ENCODE measurements around the gene SLC35C1.

SLC35C1 gene

GRCh38 chr11:45815747-45816146 is 10.8 kb downstream of the SLC35C1 start:
- no peak for TF ChIP-seq POLR2AphosphoS5 (IDR thresholded peaks at IDR 0.05; ENCODE audit: low read depth, low read length)
- TF ChIP-seq TAF1 (IDR thresholded peaks at IDR 0.05; ENCODE audit: borderline replicate concordance, insufficient read depth, low read length): no peak
- no peak for TF ChIP-seq SIN3A (IDR thresholded peaks at IDR 0.05; ENCODE audit: borderline replicate concordance, insufficient read depth, low read length)
- TF ChIP-seq REST (IDR thresholded peaks at IDR 0.05; ENCODE audit: insufficient read depth in 1 of 2, low read depth in 2 of 2, low read length in 2 of 2): no peak
- no peak for TF ChIP-seq FOXP2 (optimal IDR thresholded peaks at IDR 0.05; ENCODE audit: borderline replicate concordance, extremely low read depth, extremely low read length, insufficient read depth)

- TF ChIP-seq SIN3A (IDR thresholded peaks at IDR 0.05; ENCODE audit: borderline replicate concordance, insufficient read depth, low read length) (no peak), REST (IDR thresholded peaks at IDR 0.05; ENCODE audit: insufficient read depth in 1 of 2, low read depth in 2 of 2, low read length in 2 of 2) (no peak), POLR2AphosphoS5 (IDR thresholded peaks at IDR 0.05; ENCODE audit: low read depth, low read length) (no peak), TAF1 (IDR thresholded peaks at IDR 0.05; ENCODE audit: borderline replicate concordance, insufficient read depth, low read length) (no peak), FOXP2 (optimal IDR thresholded peaks at IDR 0.05; ENCODE audit: borderline replicate concordance, extremely low read depth, extremely low read length, insufficient read depth) (no peak)
Observed at GRCh38 chr11:45816614-45817013, 11.7 kb downstream of the SLC35C1 start.

- no peak for TF ChIP-seq FOXP2 (optimal IDR thresholded peaks at IDR 0.05; ENCODE audit: borderline replicate concordance, extremely low read depth, extremely low read length, insufficient read depth)
- TF ChIP-seq SIN3A (IDR thresholded peaks at IDR 0.05; ENCODE audit: borderline replicate concordance, insufficient read depth, low read length): no peak
- no peak for TF ChIP-seq REST (IDR thresholded peaks at IDR 0.05; ENCODE audit: insufficient read depth in 1 of 2, low read depth in 2 of 2, low read length in 2 of 2)
- TF ChIP-seq POLR2AphosphoS5 (IDR thresholded peaks at IDR 0.05; ENCODE audit: low read depth, low read length): no peak
- TF ChIP-seq TAF1 (IDR thresholded peaks at IDR 0.05; ENCODE audit: borderline replicate concordance, insufficient read depth, low read length): no peak
Observed at GRCh38 chr11:45817191-45817590, 12.2 kb downstream of the SLC35C1 start.

- no peak for TF ChIP-seq REST (IDR thresholded peaks at IDR 0.05; ENCODE audit: insufficient read depth in 1 of 2, low read depth in 2 of 2, low read length in 2 of 2)
- no peak for TF ChIP-seq TAF1 (IDR thresholded peaks at IDR 0.05; ENCODE audit: borderline replicate concordance, insufficient read depth, low read length)
- no peak for TF ChIP-seq POLR2AphosphoS5 (IDR thresholded peaks at IDR 0.05; ENCODE audit: low read depth, low read length)
- TF ChIP-seq FOXP2 (optimal IDR thresholded peaks at IDR 0.05; ENCODE audit: borderline replicate concordance, extremely low read depth, extremely low read length, insufficient read depth): no peak
- no peak for TF ChIP-seq SIN3A (IDR thresholded peaks at IDR 0.05; ENCODE audit: borderline replicate concordance, insufficient read depth, low read length)
Observed at GRCh38 chr11:45818961-45819605, 14.1 kb downstream of the SLC35C1 start.
